Suppressor macrophage treated with lipopolysaccharide for 1 hour (primary cell): ENCODE data around the gene IRF8.
A peak's percentile ranks its signal among the peaks of the same experiment; 100 is the strongest.

Experiments used
- DNase-seq, 3 donors: peaks; one replicate each; pipeline ENCODE4 v3.0.0-alpha.2; 2020 to 2022

The IRF8 gene

GRCh38 chr16:85960486-85961046 is 61.6 kb downstream of the IRF8 start:
- no peak for DNase-seq

DNA sequence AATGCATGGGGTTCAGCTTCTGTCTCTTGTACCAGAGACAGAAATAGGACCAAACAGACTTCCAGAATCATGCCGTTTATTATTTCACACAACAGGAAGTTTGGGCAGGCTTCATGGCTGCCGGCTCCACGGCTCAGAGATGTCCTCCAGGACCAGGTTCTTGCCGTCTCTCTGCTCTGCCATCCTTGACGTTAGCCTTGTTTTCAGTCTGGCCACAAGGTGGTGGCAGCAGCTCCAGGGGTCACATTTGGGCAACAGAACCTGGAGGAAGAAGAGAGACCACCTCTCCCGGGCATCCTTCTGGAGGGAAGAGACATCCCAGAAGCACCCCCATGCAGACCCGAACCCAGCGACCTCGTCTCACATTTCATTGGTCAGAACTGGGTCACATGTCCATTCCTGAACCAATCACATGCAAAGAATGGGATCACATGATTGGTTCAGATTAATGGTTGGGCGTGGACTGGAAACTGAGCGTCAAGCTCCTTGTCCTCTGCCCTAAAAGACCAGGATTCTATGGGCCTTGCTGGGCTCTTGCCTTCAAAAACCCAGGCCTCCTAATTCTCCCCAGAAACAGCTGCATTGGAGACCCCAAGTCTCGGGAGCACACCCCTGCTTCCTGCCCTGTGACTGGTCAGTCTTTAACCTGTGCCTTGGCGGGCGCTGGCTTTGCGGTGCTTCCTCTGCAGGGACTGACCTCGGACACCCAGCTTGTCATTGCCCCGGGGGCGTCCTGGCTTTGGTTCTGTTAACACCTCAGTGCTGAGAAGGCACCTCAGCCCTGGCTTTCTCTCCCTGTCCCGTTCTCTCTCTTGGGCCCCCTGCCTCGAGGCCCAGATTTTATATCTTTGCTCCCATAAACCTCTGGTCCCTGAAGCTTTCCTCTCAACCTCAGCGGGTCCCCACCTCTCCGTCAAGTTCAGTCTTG is 63.3 kb downstream of the IRF8 start:
- DNase-seq = no peak

- DNase-seq = no peak
Measured at GRCh38 chr16:85963753-85964285, 64.9 kb downstream of the IRF8 start.

GRCh38 chr16:85965125-85965524 is 66.2 kb downstream of the IRF8 start:
- peak in 2 of 3 donors; percentile 57 to 58 for DNase-seq

GRCh38 chr16:85967111-85967510 is 68.1 kb downstream of the IRF8 start:
- peak; percentile 67 to 69 (median 68) for DNase-seq

GRCh38 chr16:85968041-85968920 is 69.3 kb downstream of the IRF8 start:
- no peak for DNase-seq

DNA sequence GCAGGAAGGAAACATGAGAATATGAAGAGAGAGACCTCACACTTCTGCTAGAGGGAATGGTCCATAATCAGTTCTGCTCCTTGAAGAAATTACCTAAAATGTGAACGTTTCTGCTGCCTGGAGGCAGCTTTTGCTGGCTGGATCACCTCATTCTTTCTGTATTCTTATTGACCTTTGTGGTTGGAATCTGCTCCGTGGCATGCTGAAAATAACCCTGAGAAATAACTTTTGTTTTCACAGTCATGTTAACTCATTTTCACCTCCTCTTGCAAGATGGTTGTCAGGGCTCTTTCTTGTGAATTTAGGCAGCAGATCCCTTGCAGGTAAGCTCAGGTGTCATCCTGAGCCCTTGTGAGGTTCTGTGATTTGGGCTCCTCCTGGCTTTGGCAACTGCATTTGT is 70.2 kb downstream of the IRF8 start:
- no peak for DNase-seq

DNA sequence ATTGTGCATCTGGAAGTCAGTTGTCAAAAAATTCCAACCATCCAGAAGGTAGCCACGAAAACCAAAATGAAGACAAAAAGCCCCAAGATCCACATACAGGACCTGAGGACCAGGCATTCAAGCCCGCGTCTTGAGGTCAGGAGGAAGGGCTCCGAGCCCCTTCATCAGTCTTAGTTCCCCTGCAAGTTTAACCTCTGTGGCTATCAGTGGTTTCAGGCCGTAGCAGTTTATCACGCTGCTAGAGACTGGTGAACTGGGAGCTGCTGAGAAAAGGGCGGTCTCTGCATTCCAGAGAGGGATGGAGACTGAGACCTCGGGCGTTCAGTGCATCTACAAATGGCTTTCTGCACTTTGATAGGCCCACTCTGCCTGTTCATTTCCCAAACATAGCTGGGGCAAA is 70.6 kb downstream of the IRF8 start:
- no peak for DNase-seq

- no peak for DNase-seq
Measured at GRCh38 chr16:85970016-85970733, 71.2 kb downstream of the IRF8 start.

DNA sequence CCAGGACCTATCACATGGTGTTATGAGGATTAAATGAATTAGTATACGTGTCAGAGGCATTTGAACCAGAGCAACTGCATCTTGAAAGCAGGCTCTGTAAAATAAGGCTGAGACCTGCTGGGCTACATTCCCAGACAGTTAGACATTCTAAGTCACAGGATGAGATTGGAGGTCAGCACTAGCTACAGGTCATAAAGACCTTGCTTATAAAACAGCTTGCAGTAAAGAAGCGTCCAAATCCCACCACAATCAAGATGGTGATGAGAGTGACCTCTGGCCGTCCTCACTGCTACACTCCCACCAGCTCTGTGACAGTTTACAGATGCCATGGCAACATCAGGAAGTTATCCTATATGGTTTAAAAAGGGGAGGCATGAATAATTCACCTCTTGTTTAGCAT is 71.8 kb downstream of the IRF8 start:
- DNase-seq = no peak
